WI38 (cell line): Measurements from ENCODE around the gene ZBTB16.

Source experiments
- H3K4me3 ChIP-seq: 2 replicates; pipeline ENCODE4 v1.5.1; 2011; ENCODE audit warnings: low read depth, mild to moderate bottlenecking, control low read depth, low read length
- TF ChIP-seq, protein P1 (sequence below): IDR thresholded peaks from 2 replicates; pipeline ENCODE4 v1.5.1; 2012; ENCODE audit warnings: low read depth, mild to moderate bottlenecking, control low read depth, low read length

ZBTB16 gene

DNA sequence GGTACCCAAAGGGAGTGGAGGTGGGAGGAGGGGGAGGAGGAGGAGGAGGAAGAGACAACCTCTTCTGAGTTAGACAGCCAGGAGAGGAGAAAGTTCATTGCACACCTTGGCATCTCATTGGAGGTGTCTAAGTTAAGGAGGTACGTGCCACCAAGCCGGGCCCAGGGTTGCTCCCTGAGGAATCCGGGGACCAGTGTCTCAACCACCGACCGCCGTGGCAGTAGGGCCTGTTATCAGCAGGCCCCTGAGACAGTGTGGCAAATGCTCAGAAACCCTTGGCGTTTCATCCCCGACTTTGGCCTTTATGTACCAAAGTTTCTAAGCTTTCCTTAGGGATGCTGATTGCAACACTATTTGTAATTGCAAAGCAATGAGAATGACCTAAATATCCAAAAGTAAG, 141.7 kb downstream of the ZBTB16 start:
- TF ChIP-seq, protein P1, sequence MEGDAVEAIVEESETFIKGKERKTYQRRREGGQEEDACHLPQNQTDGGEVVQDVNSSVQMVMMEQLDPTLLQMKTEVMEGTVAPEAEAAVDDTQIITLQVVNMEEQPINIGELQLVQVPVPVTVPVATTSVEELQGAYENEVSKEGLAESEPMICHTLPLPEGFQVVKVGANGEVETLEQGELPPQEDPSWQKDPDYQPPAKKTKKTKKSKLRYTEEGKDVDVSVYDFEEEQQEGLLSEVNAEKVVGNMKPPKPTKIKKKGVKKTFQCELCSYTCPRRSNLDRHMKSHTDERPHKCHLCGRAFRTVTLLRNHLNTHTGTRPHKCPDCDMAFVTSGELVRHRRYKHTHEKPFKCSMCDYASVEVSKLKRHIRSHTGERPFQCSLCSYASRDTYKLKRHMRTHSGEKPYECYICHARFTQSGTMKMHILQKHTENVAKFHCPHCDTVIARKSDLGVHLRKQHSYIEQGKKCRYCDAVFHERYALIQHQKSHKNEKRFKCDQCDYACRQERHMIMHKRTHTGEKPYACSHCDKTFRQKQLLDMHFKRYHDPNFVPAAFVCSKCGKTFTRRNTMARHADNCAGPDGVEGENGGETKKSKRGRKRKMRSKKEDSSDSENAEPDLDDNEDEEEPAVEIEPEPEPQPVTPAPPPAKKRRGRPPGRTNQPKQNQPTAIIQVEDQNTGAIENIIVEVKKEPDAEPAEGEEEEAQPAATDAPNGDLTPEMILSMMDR: no peak
- H3K4me3 ChIP-seq: no peak overlapping the region

DNA sequence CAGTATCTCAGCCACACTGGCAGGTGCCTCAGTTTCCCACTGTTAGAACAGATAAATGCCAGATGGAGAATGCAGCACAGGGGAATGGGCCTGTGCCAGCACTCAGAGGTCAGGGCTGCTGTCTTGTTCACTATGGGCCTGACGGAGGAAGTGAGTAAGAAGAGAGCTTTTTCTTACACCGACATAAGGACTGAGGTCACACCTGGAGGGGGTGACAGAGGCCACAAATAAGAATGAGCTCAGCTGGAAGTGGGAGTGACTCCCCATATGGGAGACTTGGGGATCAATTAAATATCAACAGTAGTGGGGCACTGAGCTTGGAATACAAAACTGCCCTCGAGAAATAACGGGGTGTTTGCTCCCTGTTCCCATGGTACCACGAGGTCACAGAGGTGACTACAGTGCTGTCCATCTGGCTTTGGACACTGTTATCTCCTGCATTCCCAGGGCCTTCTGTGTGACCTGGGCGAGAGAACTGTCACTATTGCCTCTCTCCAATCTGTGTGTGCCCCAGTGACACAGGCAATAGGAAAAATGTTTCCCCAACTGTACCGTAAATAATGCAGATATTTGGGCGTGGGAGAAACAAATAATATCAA, 142.6 kb downstream of the ZBTB16 start:
- TF ChIP-seq, protein P1: no peak
- H3K4me3 ChIP-seq: no peak overlapping the region

DNA sequence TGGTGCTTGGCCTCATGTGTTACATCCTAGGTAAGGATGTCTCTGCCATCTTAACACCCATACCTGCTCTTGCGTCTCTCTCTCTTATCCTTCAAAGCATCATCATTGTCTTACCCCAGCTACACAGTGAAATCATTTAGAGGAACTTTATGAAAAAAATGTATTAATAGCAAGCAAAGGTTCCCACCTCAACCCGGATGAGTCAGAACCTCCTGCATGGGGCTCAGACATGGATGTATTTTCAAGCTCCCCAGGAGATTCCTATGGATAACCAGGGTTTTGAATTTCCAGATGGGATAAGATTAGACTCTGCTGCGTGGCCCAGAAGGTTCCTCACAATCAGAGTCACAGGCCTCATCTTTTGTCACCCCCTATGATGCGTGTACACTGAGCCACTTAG, 147.6 kb downstream of the ZBTB16 start:
- TF ChIP-seq, protein P1: no peak
- no peak overlapping the region for H3K4me3 ChIP-seq

DNA sequence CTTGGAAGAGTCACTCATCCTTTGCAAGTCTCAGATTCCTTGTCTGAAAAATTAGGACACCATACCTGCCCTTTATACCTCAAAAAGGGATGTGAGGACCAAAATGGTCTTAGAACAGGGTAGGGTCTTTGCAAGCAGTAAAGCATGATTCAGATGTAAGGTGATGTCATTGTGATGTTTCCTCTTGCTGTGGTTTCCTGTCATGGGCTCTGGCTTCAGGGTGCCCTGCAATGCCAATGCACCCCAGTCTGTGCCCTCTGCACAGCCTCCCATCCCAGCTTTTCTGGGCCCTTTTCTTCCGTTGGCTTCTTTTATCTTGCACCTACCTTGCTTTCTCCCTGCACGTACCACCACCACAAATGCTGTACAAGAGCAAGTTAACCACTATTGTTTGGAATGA, 148.9 kb downstream of the ZBTB16 start:
- TF ChIP-seq, protein P1: no peak
- H3K4me3 ChIP-seq: no peak overlapping the region

DNA sequence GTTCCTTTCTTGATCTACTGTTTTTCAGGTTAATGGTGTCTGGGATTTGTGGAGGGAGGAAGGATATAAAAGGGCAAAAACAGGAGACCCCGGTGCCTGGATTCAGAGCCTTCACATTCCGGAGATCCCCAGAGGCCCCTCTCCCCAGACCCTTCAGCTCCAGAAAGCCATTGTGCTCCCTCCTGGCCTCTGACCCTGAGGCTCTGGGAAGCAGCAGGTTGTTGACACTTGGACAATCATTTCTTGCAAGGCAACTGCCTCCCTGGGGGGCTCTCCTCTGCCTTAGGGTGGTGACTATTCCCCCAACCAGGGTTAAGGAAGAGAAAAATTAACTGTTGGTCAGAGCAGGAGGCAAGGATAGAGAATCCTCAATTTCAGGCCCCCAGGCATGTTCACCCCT, 149.8 kb downstream of the ZBTB16 start:
- H3K4me3 ChIP-seq: no peak overlapping the region
- TF ChIP-seq, protein P1: no peak

DNA sequence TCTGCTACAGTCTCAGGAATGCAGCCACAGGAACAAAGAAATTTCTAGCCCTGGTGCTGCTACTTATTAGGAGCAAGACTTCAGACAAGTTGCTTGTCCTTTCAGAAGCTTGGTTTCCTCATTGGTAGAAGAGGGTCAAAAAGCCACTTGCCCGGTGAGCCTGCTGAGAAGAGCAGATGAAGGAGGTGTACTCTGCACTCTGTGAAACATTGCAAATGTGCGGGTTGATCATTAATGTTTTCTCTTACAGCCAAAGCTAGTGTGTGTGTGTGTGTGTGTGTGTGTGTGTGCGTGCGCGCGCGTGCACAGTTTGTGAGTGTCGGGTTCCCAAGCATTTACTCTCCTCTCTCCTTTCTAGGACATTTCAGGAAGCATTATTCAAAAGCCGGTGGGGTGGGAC, 150.4 kb downstream of the ZBTB16 start:
- TF ChIP-seq, protein P1: no peak
- H3K4me3 ChIP-seq: no peak overlapping the region

DNA sequence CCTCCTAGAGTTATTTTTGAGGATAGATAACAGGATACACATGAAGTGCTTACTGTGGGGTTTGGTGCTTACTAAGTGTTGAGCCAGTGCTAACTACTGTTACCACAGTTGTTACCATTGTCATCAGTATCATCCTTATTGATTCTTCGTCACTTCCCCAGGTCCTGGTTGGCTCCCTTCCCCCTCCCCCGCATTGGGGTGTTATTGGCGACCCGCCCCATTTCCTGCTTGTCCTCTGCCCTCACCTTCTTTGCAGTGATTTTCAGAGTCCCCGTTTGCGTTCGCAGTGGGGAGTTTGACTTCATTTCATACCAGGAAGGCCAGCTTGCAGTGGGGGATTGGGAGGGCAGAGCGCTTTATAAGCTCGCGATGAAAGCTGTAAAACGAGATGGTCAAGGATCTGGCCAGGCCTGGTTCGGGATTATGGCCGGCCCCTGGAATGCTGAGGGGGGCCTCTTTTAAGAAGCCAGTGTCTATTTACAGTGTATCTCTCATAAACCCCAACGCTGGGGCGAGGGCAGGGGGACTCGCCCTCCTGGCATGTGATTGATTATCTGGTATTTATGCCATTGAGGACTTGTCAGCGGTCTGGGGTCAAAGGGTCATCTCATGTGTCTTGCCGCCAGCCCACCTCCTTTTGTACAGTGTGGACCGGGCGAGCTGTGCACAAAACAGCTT, 152.1 kb downstream of the ZBTB16 start:
- no peak overlapping the region for H3K4me3 ChIP-seq
- TF ChIP-seq, protein P1: no peak
